Ecto neural progenitor cell (in vitro differentiated cells): Measurements from ENCODE around the gene SH3D21.

ENCODE experiments used
- DNase-seq: peaks from one replicate; pipeline ENCODE4 v3.0.0-alpha.2; 2018; ENCODE audit warnings: low spot score

Gene SH3D21

GRCh38 chr1:36359383-36359782 lies 53.2 kb downstream of the SH3D21 start:
- no peak for DNase-seq

DNA sequence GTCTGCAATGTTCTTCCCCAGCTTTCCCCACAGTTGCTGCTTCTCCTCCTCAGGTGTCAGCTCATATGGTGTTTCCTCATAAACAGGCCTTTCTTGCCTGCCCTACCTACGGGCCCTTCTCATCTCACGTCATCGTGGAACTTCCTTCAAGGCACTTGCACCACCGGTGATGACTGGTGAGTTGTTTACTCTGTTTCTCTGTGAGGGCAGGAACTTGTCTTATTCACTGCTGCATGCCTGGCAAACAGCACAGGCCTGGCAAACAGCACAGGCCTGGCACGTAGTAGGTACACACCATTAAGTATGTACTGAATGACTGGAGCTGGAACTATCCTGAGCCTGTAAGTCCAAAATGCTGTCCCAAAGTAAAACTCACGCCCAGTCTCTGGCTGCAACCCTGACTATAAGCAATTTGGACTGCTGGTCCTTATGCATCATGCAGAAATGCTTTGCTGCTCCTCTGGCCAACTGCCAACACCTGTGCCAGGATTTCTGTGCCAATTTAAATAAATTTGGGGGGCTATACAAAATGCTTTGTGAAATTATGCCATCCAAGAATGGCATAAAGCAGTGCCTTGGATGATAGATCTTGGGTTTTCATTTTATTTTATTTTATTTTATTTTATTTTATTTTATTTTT lies 53.9 kb downstream of the SH3D21 start:
- DNase-seq: no peak

DNA sequence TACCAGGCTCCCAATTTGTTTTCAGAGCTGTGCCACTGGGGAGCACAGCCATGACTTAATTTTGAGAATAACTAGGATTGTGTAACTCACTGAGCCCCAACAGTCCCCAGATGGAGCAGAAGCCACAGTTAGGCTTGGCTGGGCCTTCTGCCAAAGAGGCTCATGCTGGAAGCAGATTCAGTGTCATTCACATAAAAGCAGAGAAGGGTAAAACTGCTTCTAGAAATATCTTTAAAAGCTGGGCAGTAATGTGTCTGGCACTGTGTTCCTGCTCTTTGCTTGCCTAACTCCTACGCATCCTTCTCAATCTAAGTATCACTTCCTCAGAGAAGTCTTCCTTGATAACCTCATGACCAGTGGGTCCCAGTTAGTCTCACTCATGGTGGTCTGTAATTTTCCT lies 59.2 kb downstream of the SH3D21 start:
- no peak for DNase-seq

DNA sequence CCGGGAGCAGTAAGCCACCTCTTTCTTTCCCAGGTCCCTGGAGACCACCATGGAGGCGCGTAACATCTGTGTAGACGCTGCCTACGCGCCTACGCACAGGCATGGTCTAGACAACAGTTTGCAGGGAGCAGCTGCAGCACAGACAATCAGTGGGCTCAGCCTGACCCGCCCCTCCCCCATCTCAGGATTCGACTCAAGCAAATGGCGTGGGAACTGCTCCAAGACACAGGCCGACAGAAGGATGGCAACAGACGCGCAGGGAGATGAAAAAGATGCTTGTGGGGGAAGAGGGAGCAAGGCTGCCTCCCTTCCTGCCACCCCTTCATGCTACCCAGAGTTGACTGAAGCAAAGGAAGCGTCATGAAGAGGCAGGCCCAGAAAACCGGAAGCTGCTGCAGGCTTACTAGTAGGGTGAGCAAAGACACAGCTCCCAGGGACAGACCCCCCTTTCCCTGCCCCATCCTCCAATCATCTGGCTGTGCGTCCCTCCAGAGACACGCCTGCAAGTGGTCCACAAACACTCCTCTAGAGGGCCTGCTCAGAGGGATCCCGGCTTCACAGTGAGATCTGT lies 60.0 kb downstream of the SH3D21 start:
- DNase-seq: peak; percentile 76

DNA sequence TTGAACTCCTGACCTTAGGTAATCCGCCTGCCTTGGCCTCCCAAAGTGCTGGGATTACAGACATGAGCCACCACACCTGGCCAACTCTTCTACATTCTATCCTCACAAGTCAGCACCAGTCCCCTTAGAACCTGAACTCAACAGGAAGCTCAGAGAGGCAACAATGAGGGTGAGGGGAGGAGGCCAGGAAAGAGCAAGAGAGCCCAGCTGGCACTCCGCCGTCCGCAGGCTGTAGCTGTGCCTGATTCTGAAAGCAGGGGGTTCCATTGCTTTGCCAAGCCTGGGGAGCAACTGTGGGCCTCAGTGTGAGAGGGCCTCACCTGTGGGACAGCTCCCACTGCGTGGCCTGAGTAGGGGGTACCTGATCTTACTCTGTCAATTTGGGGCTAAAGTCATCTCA lies 60.9 kb downstream of the SH3D21 start:
- no peak for DNase-seq

- no peak for DNase-seq
Measured at GRCh38 chr1:36367798-36368197, 61.6 kb downstream of the SH3D21 start.

DNA sequence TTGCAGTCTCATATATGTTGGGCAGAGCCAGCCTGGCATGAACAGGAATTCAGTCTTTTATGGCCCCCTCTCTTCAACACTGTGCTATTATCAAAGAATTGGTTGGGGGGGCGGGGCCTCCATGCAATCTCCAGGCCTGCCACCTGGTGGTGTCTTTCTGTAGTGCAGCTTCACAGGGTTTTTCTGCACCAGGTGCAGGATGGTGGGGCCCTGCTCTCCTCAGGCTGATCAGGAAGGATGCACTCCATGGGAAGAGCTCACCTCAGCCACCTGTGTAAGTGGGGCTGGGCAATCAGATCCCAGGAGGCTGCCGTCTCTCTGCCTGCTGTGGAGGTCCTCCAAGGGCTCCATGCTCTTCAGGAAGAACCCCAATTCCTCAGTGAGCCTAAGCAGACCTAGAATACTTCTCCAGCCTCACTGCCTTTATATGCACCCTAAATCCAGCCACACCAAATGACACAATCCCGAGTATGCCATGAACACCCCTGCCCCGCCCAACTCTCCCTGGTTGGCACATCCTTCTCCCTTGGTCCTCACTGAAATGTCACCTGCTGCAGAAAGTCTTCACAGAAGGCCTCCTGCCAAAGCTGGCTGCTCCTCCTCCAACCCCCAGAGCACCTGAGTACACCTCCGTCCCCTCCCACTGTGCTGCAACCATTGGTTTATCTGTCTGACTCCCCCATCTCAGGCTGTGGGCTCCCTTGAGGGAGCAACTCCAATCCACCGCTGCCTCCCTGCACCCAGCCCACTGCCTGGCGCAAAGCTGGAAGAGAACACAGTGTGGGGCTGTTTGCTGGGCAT lies 63.1 kb downstream of the SH3D21 start:
- peak; percentile 87 for DNase-seq
